Uterus (tissue), 2 donors: ENCODE results near the gene FAF1.

Experiments
- CTCF ChIP-seq, 4 experiments: fragments of 200-600 bp in 2 of 4; fragments of 450-650 bp in 2 of 4; sonication (generic) in 2 of 4; IDR thresholded peaks; one replicate each; pipeline ENCODE4 v1.5.1; 2016 to 2019; ENCODE audit warnings: antibody characterized with exemption in 4 of 4, mild to moderate bottlenecking in 2 of 4, moderate library complexity in 1 of 4
- POLR2A ChIP-seq, 2 donors: fragments of 450-650 bp; IDR thresholded peaks; one replicate each; pipeline ENCODE4 v1.6.1; 2016; ENCODE audit warnings: antibody characterized with exemption in 2 of 2, mild to moderate bottlenecking in 1 of 2, moderate library complexity in 1 of 2

DNA sequence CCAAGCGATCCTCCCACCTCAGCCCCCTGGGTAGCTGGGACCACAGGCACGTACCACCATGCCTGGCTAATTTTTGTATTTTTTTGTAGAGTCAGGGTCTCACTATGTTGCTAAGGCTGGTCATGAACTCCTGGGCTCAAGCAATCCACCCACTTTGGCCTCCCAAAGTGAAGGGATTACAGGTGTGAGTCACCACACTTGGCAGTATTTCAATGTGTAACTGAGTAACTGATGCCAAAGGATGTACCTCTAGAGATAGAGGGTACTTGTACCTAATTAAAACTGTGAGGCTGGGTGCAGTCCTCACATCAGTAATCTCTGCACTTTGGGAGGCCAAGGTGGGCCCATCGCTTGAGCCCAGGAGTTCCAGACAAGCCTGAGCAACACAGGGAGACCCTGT lies 278.1 kb downstream of the FAF1 start:
- TF ChIP-seq CTCF (IDR thresholded peaks at IDR 0.05) (no peak), POLR2A (IDR thresholded peaks at IDR 0.05) (no peak)
